HepG2 (cell line): ENCODE data around the gene ELMOD3. TPM values are rescaled to one million over a fixed set of nuclear protein-coding genes. Genes with fewer than 3 reads are reported as not detected.
A peak's percentile ranks its signal among the peaks of the same experiment; 100 is the strongest.

ENCODE experiments used
- AKAP8 ChIP-seq: sonication (generic); formaldehyde crosslinking; IDR thresholded peaks from 2 replicates; pipeline ENCODE4 v1.5.1; 2020; ENCODE audit warnings: mild to moderate bottlenecking, missing genetic modification reagents
- CHD4 ChIP-seq: fragments of 200-600 bp; sonication (generic); IDR thresholded peaks from 2 replicates; pipeline ENCODE4 v1.7.0; 2017; ENCODE audit warnings: mild to moderate bottlenecking, low read length, borderline replicate concordance
- DNMT1 ChIP-seq: sonication (generic); formaldehyde crosslinking; IDR thresholded peaks from 2 replicates; pipeline ENCODE4 v1.5.1; 2020; ENCODE audit warnings: mild to moderate bottlenecking, missing genetic modification reagents
- DNMT3B ChIP-seq: conservative IDR thresholded peaks from 2 replicates; pipeline ENCODE4 v1.6.1; 2016; ENCODE audit warnings: missing biosample characterization, control low read depth
- GRHL1 ChIP-seq: sonication (generic); formaldehyde crosslinking; conservative IDR thresholded peaks from 2 replicates; pipeline ENCODE4 v1.8.0; 2022; ENCODE audit warnings: missing genetic modification reagents
- KAT2B ChIP-seq: fragments of 150-350 bp; IDR thresholded peaks from 2 replicates; pipeline ENCODE4 v1.6.1; 2014; ENCODE audit warnings: low read depth, low read length, borderline replicate concordance
- KLF11 ChIP-seq: IDR thresholded peaks from 2 replicates; pipeline ENCODE4 v1.6.1; 2016; ENCODE audit warnings: missing compliant biosample characterization
- PHF20 ChIP-seq: sonication (generic); formaldehyde crosslinking; IDR thresholded peaks from 2 replicates; pipeline ENCODE4 v1.5.0; 2020; ENCODE audit warnings: mild to moderate bottlenecking, missing genetic modification reagents
- PLRG1 ChIP-seq: fragments of 450-650 bp; conservative IDR thresholded peaks from 2 replicates; pipeline ENCODE4 v1.6.1; 2016
- POGZ ChIP-seq: sonication (generic); formaldehyde crosslinking; IDR thresholded peaks from 2 replicates; pipeline ENCODE4 v1.4.0; 2020; ENCODE audit warnings: mild to moderate bottlenecking, missing genetic modification reagents
- POLR2A ChIP-seq, 2 experiments: IDR thresholded peaks; 2 replicates each; pipeline ENCODE4 v1.6.1; 2011; ENCODE audit warnings: low read depth in 2 of 2, low read length in 2 of 2, mild to moderate bottlenecking in 1 of 2, moderate library complexity in 1 of 2; ENCODE audit not compliant: insufficient read depth in 1 of 2
- RBM39 ChIP-seq: fragments of 200-400 bp; formaldehyde crosslinking; IDR thresholded peaks from one replicate; pipeline ENCODE4 v1.6.1; 2018; ENCODE audit warnings: antibody characterized with exemption, mild to moderate bottlenecking, low read depth, low read length; ENCODE audit not compliant: poor library complexity, severe bottlenecking
- SP140L ChIP-seq: sonication (generic); formaldehyde crosslinking; IDR thresholded peaks from 2 replicates; pipeline ENCODE4 v1.4.0; 2020; ENCODE audit warnings: missing genetic modification reagents, borderline replicate concordance
- TFDP1 ChIP-seq: IDR thresholded peaks from 2 replicates; pipeline ENCODE4 v1.6.1; 2016; ENCODE audit warnings: missing compliant biosample characterization, missing genetic modification reagents, borderline replicate concordance
- ZBTB7A ChIP-seq: sonication (generic); formaldehyde crosslinking; IDR thresholded peaks from 2 replicates; pipeline ENCODE4 v1.8.0; 2022; ENCODE audit warnings: mild to moderate bottlenecking, missing genetic modification reagents
- ZFP90 ChIP-seq: sonication (generic); formaldehyde crosslinking; IDR thresholded peaks from 2 replicates; pipeline ENCODE4 v1.8.0; 2022; ENCODE audit warnings: missing genetic modification reagents, mild to moderate bottlenecking, inconsistent platforms, borderline replicate concordance
- ZNF124 ChIP-seq: sonication (generic); formaldehyde crosslinking; IDR thresholded peaks from 2 replicates; pipeline ENCODE4 v1.4.0; 2020; ENCODE audit warnings: missing genetic modification reagents
- polyA plus RNA-seq, 8 experiments: library from polyadenylated mRNA; depleted of rRNA in 3 of 8; stranded (reverse) in 7 of 8; unstranded in 1 of 8; fragments of >200 nt; fragmentation: Illumina TruSeq in 4 of 8; extraction: Trizol in 4 of 8; gene quantifications; 2 replicates each; pipeline versions ENCODE4 v1.2.1 to v1.2.3, GENCODE V29; 2011 to 2016; ENCODE audit warnings: low read depth in 4 of 8, missing spikeins in 1 of 8, mixed read lengths in 1 of 8; ENCODE audit not compliant: insufficient read depth in 1 of 8
- total RNA-seq, 5 experiments: library from RNA; depleted of rRNA; stranded (reverse); fragments of >200 nt; fragmentation: Illumina TruSeq; extraction: Trizol; gene quantifications; 2 replicates each; pipeline ENCODE4 v1.2.3, GENCODE V29; 2016; ENCODE audit warnings: low read depth in 1 of 5
- TF ChIP-seq, protein P1 (sequence below): sonication (generic); formaldehyde crosslinking; IDR thresholded peaks from 2 replicates; pipeline ENCODE4 v1.8.1; 2023; ENCODE audit warnings: missing genetic modification reagents, mild to moderate bottlenecking, borderline replicate concordance
- TF ChIP-seq, protein P2 (sequence below): sonication (generic); formaldehyde crosslinking; IDR thresholded peaks from 2 replicates; pipeline ENCODE4 v1.4.0; 2020; ENCODE audit warnings: missing genetic modification reagents
- TF ChIP-seq, protein P3 (sequence below): sonication (generic); formaldehyde crosslinking; IDR thresholded peaks from 2 replicates; pipeline ENCODE4 v1.4.0; 2020; ENCODE audit warnings: missing genetic modification reagents
- TF ChIP-seq, protein P4 (sequence below): sonication (generic); formaldehyde crosslinking; IDR thresholded peaks from 2 replicates; pipeline ENCODE4 v1.5.0; 2020; ENCODE audit warnings: missing genetic modification reagents

The ELMOD3 gene
- total and polyA plus RNA-seq, 2 of the 13 experiments (the other 11 are each of a cell fraction or from before 2014, with no cell fraction given) = 13.3 to 19.5 TPM

DNA sequence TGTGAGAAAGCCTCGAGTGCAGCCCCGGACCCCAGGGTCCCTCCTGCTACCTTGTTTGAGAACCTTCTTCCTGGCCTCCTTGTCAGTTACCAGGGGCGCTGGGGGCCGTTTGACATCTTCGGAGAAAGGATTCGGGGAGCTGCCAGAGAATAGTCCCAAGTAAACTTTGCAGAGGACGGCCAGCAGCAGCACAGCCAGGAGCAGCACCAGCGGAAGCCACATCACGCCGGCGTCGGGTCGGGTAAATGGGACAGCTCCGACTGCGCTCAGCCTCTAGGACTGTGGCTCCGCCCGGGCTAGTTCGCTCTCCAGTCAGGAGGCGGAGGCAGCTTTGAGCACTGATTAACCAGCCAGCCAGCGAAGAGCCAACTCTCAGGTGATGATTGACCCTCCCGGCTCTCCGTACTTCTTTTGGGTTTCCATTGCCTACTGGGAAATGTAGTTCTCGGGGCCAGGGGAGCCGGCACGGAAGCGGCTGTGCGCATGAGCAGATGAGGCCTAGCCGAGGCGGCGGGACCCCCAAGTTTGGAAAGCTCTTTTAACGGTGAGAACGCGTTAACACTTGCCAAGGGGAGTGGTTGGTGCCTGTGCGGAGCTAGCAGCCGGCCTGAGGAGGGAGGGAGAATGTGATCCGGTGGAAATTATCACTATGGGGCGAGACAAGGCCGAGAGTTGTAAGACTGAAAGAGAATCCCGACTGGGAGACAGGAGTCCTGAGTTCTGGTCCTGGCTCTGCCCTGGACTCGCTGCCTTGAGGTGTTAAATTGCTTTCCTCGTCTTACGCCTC lies at the start of gene ELMOD3, which contains the start of gene RETSAT (continued):
- TF ChIP-seq, protein P1, sequence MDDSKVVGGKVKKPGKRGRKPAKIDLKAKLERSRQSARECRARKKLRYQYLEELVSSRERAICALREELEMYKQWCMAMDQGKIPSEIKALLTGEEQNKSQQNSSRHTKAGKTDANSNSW (CRISPR knock-in tag) = no peak
- TF ChIP-seq DNMT3B (CRISPR knock-in tag) = peak; percentile 36; the same call in 1 of the 2 replicates
- TF ChIP-seq, protein P2, sequence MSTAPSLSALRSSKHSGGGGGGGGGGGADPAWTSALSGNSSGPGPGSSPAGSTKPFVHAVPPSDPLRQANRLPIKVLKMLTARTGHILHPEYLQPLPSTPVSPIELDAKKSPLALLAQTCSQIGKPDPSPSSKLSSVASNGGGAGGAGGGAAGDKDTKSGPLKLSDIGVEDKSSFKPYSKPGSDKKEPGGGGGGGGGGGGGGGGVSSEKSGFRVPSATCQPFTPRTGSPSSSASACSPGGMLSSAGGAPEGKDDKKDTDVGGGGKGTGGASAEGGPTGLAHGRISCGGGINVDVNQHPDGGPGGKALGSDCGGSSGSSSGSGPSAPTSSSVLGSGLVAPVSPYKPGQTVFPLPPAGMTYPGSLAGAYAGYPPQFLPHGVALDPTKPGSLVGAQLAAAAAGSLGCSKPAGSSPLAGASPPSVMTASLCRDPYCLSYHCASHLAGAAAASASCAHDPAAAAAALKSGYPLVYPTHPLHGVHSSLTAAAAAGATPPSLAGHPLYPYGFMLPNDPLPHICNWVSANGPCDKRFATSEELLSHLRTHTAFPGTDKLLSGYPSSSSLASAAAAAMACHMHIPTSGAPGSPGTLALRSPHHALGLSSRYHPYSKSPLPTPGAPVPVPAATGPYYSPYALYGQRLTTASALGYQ (CRISPR knock-in tag) = peak; percentile 53
- TF ChIP-seq, protein P3, sequence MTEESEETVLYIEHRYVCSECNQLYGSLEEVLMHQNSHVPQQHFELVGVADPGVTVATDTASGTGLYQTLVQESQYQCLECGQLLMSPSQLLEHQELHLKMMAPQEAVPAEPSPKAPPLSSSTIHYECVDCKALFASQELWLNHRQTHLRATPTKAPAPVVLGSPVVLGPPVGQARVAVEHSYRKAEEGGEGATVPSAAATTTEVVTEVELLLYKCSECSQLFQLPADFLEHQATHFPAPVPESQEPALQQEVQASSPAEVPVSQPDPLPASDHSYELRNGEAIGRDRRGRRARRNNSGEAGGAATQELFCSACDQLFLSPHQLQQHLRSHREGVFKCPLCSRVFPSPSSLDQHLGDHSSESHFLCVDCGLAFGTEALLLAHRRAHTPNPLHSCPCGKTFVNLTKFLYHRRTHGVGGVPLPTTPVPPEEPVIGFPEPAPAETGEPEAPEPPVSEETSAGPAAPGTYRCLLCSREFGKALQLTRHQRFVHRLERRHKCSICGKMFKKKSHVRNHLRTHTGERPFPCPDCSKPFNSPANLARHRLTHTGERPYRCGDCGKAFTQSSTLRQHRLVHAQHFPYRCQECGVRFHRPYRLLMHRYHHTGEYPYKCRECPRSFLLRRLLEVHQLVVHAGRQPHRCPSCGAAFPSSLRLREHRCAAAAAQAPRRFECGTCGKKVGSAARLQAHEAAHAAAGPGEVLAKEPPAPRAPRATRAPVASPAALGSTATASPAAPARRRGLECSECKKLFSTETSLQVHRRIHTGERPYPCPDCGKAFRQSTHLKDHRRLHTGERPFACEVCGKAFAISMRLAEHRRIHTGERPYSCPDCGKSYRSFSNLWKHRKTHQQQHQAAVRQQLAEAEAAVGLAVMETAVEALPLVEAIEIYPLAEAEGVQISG (CRISPR knock-in tag) = peak; percentile 88
- 0 out of 2 replicates have a peak, but pooled peaks have one; percentile 88 for TF ChIP-seq SP140L (CRISPR knock-in tag)
- TF ChIP-seq, protein P4, sequence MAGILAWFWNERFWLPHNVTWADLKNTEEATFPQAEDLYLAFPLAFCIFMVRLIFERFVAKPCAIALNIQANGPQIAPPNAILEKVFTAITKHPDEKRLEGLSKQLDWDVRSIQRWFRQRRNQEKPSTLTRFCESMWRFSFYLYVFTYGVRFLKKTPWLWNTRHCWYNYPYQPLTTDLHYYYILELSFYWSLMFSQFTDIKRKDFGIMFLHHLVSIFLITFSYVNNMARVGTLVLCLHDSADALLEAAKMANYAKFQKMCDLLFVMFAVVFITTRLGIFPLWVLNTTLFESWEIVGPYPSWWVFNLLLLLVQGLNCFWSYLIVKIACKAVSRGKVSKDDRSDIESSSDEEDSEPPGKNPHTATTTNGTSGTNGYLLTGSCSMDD = peak; percentile 63; the same call in 1 of the 2 replicates
- peak; percentile 89 for TF ChIP-seq PHF20
- peak; percentile 65; the same call in 1 of the 2 replicates for TF ChIP-seq KLF11
- TF ChIP-seq TFDP1 (CRISPR knock-in tag) = peak; percentile 87
- no peak for TF ChIP-seq KAT2B
- TF ChIP-seq GRHL1 = no peak
- no peak for TF ChIP-seq PLRG1
- TF ChIP-seq RBM39 = peak; percentile 91
- peak; percentile 78 for TF ChIP-seq POGZ (CRISPR knock-in tag)
- peak; percentile 94 for TF ChIP-seq ZNF124 (CRISPR knock-in tag)
- TF ChIP-seq ZBTB7A = peak; percentile 71
- peak; percentile 93; the same call in 1 of the 2 replicates for TF ChIP-seq ZFP90 (CRISPR knock-in tag)
- TF ChIP-seq AKAP8 = no peak
- TF ChIP-seq CHD4 = no peak
- peak; percentile 86; the same call in 1 of the 2 replicates for TF ChIP-seq DNMT1 (CRISPR knock-in tag)
- peak; percentile 100 for TF ChIP-seq POLR2A (IDR thresholded peaks at IDR 0.05; ENCODE audit: insufficient read depth in 1 of 2, low read depth in 2 of 2, low read length in 2 of 2)
